Colon (tissue), 2 donors: ENCODE results near the gene RAB31.
"Not testable (repeated sequence)": the region's sequence is repeated elsewhere in the genome, so short reads cannot be mapped to it uniquely, and the experiment has no call there.

Experiments used
- FAIRE-seq: peaks from 2 replicates; lab custom pipeline; 2012; peaks lifted over from hg19 to GRCh38; lab: Jason Lieb, UNC
- donor health status: control.
- donor health status: control.

RAB31 gene

DNA sequence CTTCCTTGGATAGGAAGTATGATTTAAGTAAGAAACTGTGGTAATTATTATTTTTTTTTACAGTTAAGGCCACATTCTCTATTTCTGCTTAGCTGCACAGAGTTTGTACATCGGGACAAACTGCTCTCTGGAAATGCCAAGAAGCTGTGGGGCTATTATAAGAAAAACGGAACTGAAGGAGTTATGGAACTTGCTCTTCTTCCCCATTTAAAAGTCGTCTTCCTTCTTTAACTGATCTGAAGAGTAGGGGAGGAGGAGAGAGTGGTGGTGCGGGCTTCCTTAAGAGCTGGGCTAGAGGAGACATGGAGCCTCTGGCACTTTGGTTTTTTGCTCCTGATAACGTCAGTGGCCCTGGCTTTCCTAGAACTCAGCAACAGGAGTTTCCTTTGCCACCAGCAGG lies 54.4 kb downstream of the RAB31 start:
- no peak for FAIRE-seq

DNA sequence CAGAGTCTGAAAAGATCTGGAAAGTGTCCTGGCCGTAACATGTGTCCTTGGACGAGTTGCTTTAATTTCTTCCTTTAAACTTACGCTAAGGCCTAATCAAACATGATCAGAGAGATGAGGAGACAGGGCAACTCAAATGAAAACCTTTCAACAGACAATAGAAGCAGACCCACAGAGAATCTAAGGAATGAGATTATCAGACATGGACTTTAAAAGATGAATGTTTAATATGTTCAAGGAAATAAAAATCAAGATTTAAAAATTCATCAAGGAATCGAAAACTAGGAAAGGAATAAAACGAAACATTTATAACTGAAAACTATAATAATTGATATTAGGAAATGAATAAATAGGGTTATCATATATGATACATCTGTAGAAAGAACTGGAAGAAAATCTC lies 55.1 kb downstream of the RAB31 start:
- FAIRE-seq: no peak

DNA sequence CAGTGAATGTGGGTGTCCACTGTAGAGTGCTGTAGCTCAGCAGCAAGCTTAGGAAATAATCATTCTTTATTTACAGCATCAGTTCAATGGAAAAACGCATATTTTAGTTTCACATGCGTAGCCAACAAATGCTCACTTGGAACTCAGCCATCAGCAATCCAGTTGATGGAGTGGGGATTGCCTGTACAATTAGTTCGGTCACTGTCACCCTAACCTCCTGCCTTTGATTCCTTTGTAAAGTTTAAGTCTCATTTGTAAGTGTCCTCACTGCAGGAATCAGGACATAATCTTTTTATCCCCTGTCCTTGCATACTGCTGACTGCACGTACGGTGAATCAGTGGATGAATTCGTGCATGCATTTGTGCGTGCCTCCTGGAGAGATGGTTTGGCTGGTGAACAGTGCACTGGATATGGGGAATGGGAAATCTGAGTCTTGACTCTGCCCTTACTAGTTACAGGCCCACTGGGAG lies 55.9 kb downstream of the RAB31 start:
- FAIRE-seq: no peak

DNA sequence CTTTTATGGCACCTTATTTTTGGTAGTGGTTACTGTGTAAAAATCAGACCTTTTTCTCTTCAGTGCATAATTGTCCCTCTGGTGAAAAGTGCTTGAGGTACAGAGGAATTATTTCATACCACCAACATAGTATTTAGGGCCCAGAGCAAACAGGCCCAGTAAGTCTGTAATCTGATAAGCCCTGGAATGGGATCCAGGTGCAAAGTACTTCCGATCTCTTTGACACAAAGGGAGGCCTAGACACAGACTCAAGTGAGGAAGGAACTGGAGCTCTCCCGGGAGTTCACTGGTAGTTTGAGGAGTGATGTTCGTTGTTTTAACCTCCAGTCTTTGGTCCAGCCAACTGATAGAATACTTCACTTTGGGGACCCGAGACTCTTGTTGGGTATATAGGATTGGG lies 57.4 kb downstream of the RAB31 start:
- FAIRE-seq: no peak

DNA sequence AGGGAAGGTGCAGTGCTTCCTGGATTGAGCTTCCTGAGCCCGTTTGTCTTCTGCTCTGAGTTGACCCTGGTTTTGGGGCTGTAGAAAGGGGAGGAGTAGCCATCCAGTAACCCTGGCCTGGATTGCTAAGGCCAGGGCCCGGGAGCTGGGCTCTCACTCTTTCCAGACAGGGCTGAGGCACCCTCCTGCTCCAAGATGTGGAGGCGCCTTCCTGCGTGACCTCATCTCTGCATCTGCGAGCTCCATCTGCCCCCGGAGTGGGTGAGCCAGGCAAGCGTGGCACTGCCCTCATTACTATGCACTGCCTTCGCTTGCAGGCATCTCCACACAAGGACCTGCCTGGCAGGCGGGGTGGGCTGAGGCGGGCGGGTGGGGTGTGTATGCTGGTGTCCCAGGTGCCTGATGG lies 58.0 kb downstream of the RAB31 start:
- no peak for FAIRE-seq

DNA sequence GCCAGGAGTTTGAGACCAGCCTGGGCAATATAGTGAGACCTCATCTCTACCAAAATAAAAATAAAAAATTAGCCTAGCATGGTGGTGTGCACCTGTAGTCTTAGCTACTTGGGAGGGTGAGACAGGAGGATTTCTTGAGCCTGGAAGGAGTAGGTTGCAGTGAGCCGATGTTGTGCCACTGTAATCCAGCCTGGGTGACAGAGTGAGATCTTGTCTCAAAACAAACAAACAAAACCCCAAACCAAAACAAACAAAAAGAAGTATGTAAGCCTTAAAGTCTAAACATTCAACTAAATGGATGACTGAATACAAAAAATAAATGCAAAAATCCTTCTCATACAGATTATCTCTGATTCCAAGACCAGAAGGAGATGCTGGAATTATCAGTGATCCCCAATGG lies 58.6 kb downstream of the RAB31 start:
- FAIRE-seq: no peak

DNA sequence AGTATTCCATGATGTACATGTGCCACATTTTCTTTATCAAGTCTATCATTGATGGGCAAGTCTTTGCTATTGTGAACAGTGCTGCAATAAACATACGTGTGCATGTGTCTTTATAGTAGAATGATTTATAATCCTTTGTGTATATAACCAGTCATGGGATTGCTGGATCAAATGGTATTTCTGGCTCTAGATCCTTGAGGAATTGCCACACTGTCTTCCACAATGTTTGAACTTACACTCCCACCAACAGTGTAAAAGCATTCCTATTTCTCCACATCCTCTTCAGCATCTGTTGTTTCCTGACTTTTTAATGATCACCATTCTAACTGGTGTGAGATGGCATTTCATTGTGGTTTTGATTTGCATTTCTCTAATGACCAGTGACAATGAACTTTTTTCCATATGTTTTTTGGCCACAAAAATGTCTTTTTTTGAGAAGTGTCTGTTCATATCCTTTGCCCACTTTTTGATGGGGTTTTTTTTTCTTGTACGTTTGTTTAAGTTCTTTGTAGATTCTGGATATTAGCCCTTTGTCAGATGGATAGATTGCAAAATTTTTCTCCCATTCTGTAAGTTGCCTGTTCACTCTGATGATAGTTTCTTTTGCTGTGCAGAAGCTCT lies 60.1 kb downstream of the RAB31 start:
- not testable (repeated sequence) for FAIRE-seq

DNA sequence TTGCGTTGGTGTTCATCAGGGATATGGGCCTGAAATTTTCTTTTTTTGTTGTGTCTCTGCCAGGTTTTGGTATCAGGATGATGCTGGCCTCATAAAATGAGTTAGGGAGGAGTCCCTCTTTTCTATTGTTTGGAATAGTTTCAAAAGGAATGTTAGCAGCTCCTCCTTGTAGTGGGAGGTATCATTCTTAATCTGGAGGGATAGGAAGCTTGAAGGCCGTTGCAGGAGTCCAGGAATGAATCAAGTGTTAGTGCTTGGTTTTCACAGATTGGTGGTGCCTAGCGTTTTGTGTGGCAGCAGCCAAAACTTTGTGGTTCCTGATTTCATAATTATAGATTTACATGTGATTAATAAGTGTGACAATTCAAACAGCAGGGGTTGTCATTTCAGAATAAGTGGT lies 62.0 kb downstream of the RAB31 start:
- FAIRE-seq: not testable (repeated sequence)

DNA sequence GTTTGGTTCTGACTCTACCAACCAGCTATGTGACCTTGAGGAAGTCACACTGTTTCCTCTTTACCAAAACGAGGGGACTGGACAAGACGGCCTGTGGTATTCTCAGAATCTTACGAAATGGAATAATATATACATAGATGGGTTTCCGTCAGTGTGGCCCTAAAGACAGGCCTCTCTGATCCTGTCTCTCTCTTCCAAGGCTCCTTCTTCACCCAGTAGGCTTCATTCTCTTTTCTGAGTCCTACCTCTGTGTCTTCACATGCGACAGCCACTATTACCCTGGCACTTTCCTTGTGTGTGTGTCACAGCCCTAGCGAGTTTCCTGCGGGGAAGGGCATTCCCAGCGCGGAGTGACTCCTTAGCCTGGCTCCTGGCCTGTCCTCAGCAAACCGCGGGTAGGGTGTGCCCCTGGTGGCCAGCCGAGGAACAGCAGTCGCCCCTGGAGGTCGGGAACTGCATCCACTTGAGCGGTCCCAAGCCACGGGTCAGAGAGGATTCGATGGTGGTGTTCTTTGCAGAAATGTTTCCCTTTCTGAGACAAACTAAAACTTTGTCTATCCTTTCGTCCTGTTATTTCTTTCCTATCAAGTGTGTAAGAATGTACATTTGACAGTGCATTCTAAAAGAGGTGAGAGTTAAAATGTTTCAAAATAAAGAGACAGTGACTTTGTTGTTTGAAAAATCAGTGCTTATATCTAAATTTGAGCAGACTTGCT lies 63.3 kb downstream of the RAB31 start:
- FAIRE-seq: no peak

DNA sequence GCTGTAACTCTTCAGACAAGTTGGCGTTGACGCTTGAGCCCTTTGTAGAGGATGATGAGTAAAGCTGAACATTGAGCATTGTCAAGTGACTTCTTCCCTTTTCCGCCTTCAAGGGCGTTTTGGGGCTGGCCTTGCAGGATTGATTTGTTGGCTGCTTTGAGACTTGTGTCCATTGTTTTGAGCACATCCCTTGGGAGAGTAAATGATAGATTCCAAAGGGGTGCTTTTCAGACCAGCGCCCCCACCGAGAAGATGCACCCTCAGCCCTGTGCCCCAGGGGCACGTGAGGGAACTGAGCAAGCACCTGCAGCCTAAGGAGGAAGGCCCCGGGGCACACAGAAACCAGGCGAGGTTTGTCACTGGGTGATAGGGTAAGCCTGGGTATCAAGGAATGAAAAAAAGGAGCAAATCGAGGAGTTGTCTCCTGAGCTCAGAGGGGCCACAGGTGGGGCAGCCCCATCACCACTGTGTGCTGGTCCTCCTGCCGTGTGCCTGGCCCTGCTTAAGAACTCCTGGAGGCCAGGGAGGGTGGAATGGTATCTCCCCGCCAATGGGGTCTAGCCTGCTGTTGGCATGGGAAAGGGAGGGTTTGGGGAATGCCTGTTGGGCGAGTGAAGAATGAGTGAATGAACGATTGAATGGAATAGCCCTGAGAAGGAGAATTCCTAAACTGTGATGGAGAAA lies 64.0 kb downstream of the RAB31 start:
- no peak for FAIRE-seq

DNA sequence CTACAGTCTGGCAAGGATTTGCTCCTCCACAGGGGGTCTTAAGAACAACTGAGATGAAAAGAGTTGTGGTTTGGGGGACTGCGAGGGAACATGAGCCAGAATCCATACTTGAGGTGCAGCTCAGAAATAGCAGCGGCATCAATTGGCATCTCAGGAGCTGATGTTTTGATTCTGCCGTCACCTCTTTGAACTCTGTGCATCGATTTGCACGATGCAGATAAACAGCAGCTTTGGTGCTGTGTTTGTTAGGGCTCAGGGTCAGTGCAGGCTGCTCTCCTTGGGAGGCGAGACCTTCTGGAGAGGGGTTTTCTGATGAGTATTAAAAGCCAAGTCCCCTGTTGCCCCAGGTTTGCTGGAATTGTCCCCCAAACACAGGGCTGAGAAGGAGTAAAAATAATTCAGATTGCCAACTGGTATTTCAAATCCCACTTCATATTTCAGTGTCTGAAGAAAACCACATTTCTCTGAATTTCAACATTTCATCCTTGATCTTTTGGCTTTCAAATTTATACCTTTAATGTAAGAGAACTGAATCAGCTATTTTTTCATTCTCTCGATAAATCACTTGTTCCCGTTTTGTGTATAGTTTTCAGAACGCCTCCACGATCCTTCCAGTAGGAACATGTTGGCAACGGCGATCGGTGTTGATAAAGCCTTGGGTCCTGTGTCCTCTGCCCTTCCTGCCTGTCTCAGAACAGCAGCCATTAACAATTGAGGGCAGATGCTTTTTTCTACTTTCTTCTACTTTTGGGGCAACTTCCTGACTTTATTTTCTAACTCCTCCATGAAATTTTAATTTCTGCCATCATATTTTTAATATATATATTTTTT lies 65.0 kb downstream of the RAB31 start:
- FAIRE-seq: no peak

DNA sequence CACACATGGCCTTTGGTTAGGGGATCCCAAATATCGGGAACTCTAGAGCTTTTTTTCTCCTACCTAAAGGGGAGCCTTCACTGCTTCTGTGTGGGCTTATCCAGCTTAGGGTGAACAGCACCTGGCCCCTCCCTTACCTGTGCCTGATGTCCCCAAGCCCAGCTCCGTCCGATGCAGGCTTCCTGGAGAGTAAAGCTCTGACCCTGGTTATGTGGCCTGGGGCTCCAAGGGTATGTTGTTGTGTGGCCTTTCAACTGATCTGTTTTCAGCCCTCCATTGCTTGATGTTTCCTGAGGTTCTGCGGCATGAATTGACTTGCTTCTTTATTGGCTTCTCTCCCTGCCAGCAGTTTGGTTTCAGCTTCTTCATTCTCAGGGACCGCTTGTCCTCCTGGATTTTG lies 66.0 kb downstream of the RAB31 start:
- FAIRE-seq: no peak

DNA sequence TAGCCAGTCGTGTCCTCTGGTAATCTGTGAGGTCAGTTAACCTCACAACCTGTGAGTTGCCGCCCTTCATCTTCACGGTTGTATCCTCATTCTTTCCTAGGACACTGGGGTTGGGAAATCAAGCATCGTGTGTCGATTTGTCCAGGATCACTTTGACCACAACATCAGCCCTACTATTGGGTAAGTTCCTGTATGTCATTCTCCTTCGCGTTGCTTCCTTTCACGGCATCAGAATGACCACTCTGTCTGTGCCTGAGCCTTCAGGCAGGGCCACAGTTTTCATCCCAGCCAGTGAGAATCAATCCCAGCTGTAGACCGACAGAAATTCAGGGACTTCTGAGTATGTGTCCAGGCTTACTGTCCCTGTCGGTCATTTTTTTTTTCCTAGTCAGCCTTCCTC lies 67.1 kb downstream of the RAB31 start:
- no peak for FAIRE-seq

DNA sequence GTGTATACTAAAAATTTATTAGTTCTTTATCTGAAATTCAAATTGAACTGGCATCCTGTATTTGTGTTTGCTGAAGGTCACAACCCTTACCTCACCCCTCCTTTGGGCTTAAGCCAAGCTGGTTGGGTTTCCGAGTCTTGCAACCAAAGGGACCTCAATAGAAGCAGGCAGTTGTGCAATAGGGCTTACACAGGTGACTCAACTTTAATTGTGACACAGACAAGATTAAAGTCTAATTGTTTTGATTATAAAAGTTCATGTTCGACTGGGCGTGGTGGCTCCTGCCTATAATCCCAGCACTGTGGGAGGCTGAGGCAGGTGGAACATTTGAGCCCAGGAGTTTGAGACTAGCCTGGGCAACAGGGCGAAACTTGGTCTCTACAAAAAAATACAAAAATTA lies 71.5 kb downstream of the RAB31 start:
- no peak for FAIRE-seq

DNA sequence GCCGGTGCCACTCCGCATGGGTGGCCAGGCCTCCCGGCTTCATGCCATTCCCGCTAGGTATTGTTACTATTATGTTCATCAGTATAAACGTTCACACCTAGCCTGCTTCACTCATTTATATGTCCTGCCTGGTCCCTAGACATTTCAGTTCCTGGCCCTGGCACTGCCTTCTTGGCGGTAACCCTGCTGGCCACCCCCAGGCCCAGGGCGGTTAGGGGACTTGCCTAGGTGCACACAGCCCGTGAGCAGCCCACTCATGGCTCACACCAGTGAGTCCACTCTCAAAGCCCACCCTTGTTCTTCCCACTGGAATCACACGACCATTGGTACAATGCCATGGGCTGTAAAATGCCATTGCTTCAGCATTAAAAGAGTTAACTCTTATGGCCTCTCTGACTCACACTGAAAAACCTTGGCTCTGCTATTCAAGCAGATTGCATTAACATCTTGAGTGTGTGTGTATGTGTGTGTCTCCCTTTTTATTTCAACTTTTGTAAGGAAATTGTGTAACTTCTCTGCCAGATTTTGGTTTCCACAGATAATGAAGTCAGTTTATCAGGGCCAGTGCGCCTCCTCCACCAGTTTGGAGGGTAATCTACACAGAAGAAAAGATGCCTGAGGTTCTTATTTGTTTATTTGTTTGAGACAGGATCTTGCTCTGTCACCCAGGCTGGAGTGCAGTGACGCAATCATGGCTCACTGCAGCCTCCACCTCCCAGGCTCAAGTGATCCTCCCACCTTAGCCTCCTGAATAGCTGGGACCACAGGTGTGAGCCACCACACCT lies 74.2 kb downstream of the RAB31 start:
- FAIRE-seq: no peak

DNA sequence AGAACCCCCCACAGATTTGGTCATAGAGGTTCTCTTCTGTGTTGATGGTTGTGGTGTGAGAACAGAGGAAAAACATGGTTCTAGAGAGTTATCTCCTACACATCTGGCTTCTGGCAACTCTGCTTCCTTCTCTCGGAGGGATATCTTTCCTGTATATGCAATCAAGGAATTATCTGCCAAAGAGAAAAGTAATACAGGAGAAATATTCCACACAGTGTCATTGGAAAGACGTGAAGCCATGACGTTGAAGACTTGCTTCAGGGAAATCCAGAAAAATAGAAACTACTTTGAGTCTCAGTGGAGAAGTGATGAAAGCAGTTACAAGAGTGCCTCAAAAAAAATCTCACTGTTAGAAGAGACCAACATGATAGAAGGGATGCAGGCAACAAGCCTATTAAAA lies 78.5 kb downstream of the RAB31 start:
- no peak for FAIRE-seq

DNA sequence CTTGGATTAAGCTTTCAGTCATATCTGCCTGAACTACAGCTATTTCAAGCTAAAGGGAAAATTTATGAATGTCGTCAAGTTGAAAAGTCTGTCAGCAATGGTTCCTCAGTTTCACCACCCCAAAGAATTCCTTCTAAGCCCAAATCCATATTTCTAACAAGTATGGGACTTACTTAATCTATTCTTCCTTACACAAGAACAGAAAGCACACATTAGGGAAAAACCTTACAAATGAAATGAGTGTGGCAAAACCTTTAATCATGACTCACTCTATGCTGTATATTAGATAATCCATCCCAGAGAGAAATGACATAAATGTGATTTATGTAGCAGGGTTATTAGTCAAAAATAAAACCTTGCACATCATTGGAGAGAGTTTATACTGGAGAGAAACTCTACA lies 78.9 kb downstream of the RAB31 start:
- no peak for FAIRE-seq

DNA sequence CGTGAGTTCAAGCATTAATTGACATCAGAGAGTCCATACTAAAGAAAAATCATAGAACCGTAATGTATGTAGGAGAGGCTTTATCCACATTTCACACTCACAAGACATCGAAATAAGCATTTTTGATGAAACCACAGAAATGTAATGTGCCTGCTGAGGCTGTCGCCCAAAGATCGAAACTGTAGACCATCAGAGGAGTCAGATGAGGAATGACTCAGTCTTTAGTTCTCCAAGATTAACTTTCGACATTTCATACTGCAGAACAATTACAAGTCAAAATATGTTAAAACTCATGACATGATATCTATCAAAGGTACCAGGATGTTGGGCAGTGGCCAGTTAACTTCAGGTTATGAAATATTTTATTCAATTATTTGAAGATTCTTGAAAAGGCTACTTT lies 79.6 kb downstream of the RAB31 start:
- FAIRE-seq: no peak

DNA sequence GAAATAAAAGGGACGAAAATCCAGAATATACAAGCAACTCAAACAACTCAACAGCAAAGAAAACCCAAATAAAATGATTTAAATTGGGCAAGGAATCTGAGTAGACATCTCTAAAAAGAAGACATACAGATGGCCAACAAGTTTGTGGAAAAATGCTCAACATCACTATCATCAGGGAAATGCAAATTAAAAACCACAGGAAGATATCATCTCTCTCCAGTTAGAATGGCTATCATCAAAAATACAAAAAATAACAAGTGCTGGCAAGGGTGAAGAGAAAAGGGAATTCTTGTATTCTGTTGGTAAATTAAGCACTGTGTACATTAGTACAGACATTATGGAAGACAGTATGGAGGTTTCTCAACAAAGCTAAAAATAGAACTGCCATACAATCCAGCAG lies 80.0 kb downstream of the RAB31 start:
- FAIRE-seq: no peak

DNA sequence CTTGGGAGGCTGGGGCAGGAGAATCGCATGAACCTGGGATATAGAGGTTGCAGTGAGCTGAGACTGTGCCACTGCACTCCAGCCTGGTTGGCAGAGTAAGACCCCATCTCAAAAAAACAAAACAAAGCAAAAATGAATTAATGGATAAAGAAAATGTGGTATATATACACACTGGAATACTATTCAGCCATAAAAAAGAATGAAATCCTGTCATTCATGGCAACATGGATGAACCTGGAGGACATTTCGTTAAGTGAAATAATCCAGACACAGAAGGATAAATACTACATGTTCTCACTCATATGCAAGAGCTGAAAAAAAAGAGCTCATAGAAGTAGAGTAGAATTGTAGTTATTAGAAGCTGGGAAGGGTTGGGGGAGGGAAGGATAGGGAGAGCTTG lies 80.8 kb downstream of the RAB31 start:
- FAIRE-seq: no peak

DNA sequence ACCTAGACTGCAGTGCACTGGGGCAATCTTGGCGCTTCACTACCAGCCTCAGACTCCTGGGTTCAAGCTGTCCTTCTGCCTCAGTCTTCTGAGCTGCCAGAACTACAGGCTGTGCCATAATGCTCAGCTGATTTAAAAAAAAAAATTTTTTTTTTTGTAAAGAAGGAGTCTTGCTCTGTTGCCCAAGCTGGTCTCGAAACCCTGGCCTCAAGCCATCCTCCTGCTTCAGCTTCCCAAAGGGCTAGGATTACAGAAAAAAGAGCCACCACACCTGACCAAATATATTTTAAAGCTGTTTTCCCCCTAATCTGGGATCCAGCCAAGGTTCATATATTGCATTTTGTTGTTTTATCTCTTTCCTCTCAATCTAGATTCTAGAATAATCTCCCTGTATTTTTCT lies 82.2 kb downstream of the RAB31 start:
- FAIRE-seq: no peak

DNA sequence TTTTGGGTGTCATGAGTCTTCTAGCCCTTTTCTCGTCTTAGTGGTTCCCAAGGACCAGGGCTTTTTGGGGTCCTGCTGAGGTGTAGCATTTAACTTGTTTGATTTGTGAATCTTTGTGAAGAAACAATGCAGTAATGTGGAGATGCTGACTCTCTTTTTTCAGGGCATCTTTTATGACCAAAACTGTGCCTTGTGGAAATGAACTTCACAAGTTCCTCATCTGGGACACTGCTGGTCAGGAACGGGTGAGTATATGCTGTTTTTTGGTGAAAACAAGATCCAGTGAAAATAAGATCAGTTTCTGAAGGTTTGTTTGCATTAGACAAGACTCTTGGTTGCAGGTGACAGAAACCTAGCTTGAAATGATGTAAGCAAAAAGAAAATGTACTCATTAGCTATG lies 83.9 kb downstream of the RAB31 start:
- no peak for FAIRE-seq
